Heart right ventricle (tissue), 16 donors: ENCODE results near the gene HNRNPA2B1. TPM values are rescaled to one million over a fixed set of nuclear protein-coding genes. Genes with fewer than 3 reads are reported as not detected.

Source experiments
- ATAC-seq, 8 donors: fragments of 200-7000 bp; cut with Tn5 transposase; one replicate each; pipeline ENCODE4 v1.9.1; 2020; ENCODE audit warnings: mild to moderate bottlenecking in 8 of 8, moderate library complexity in 8 of 8, moderate number of reproducible peaks in 1 of 8
- DNase-seq, 2 donors: peaks; one replicate each; pipeline ENCODE4 v3.0.0-alpha.2; 2020
- H3K27ac ChIP-seq, 10 donors: fragments of 200-600 bp; sonication (generic) in 2 of 10; one replicate each; pipeline versions ENCODE4 v1.5.0 to v1.8.0; 2020 to 2022; ENCODE audit warnings: mild to moderate bottlenecking in 3 of 10
- H3K27me3 ChIP-seq, 7 donors: fragments of 200-600 bp; one replicate each; pipeline ENCODE4 v1.8.0; 2021 to 2022; ENCODE audit warnings: mild to moderate bottlenecking in 2 of 7
- H3K36me3 ChIP-seq, 9 donors: fragments of 200-600 bp; sonication (generic) in 1 of 9; one replicate each; pipeline versions ENCODE4 v1.5.0 to v1.8.0; 2020 to 2022; ENCODE audit warnings: mild to moderate bottlenecking in 2 of 9
- H3K4me1 ChIP-seq, 9 donors: fragments of 200-600 bp; sonication (generic) in 1 of 9; one replicate each; pipeline versions ENCODE4 v1.5.0 to v1.8.0; 2020 to 2022; ENCODE audit warnings: mild to moderate bottlenecking in 4 of 9
- H3K4me3 ChIP-seq, 10 donors: fragments of 200-600 bp; sonication (generic) in 2 of 10; one replicate each; pipeline versions ENCODE4 v1.5.0 to v1.8.0; 2020 to 2022; ENCODE audit warnings: mild to moderate bottlenecking in 7 of 10, moderate library complexity in 2 of 10
- H3K9me3 ChIP-seq, 11 donors: fragments of 200-600 bp in 10 of 11; sonication (generic) in 2 of 11; one replicate each; pipeline versions ENCODE4 v1.5.0 to v1.8.0; 2013 to 2022; ENCODE audit warnings: mild to moderate bottlenecking in 2 of 11, control low read depth in 1 of 11, moderate library complexity in 1 of 11
- CTCF ChIP-seq, 9 donors: fragments of 200-600 bp; sonication (generic) in 2 of 9; IDR thresholded peaks; one replicate each; pipeline versions ENCODE4 v1.5.0 to v1.8.0; 2021 to 2022; ENCODE audit warnings: antibody characterized with exemption in 9 of 9, mild to moderate bottlenecking in 5 of 9, moderate library complexity in 1 of 9
- whole genome bisulfite sequencing, 2 donors: extraction: QIAGEN DNeasy Blood & Tissue Kit; methylation state at CpG; one replicate each; pipeline ENCODE4 v1.1.7; 2013; ENCODE audit warnings: inconsistent platforms in 1 of 2; 5-methylcytosine and 5-hydroxymethylcytosine counted together
- intact Hi-C, 10 donors: fragments of 100-400 bp; cut with DNase I; formaldehyde crosslinking; loops; one replicate each; pipeline versions ENCODE4 v1.11.1 to v1.14.2; 2022
- polyA plus RNA-seq, 2 donors: library from polyadenylated mRNA; stranded (reverse); fragments of 200-250 nt; gene quantifications; one replicate each; pipeline ENCODE4 v1.2.3, GENCODE V29; 2013
- total RNA-seq, 10 donors: library from RNA; stranded (reverse); fragmentation: NEBNext Ultra II Directional in 3 of 10; extraction: Animal tissue kit (Norgen Biotek cat#: 25700) in 3 of 10; gene quantifications; one replicate each; pipeline versions ENCODE4 v1.2.1 to v1.2.4, GENCODE V29; 2021 to 2023
- donor health status: Arrhythmogenic right ventricular cardiomyopathy.
- donor health status: ischemic (EF 13 %, LVEDD 7.1; RV severe dilation, severe dysfunction).
- donor health status: healthy with polysubstance abuse.
- donor health status: DM: no; HTN: yes; CAD: no.
- donor health status: DM: no; HTN: no; CAD: no.
- donor health status: ischemic (EF 25% LVEDD 6.9; RV normal size, moderate dysfunction).
- donor health status: ischemic (EF 25% LVEDD 5.7; RV mildly dilated, moderate dysfunction).
- donor health status: healthy.
- donor health status: DM: yes; HTN: yes; CAD: no.
- donor health status: Ischemic cardiomyopathy.
- donor health status: ischemic (EF 35%, LVEDD 5.7; RV mildly dilated, moderate dysfunction).
- donor health status: nonischemic (EF 11% LVEDD 7.7; RV severe dilation, severe dysfunction).
- donor health status: DM: yes; HTN: yes; CAD: no.
- donor health status: PGD.
- donor health status: ischemic (EF 29% LVEDD 5.4; RV normal size, mild dysfunction).
- donor health status: nonischemic (EF 23%, LVEDD 6.1; RV moderate dilation, normal function).

The HNRNPA2B1 gene
- total and polyA plus RNA-seq, 12 donors, result 364 to 667 (median 404) TPM

- WGBS, 2 donors, result 85 to 86% methylated on average over 6 of the region's 6 CpGs
- H3K27ac ChIP-seq, result no peak overlapping the region
- no peaks in the 10 kb centered on the region for H3K9me3 ChIP-seq
- no peaks in the 10 kb centered on the region for H3K36me3 ChIP-seq
- intact Hi-C loops, result no loop called here
- no peak overlapping the region for H3K4me3 ChIP-seq
- no peak for TF ChIP-seq CTCF (IDR thresholded peaks at IDR 0.05)
- H3K4me1 ChIP-seq, result no peaks in the 10 kb centered on the region
- H3K27me3 ChIP-seq, result peaks cover 0 to 25% (median 3%) of the 10 kb centered on the region in 7 donors
- ATAC-seq (no peak), DNase-seq (no peak)
Observed at GRCh38 chr7:26237035-26237807, 36.7 kb upstream of the HNRNPA2B1 start.

GRCh38 chr7:26233902-26234511, 33.5 kb upstream of the HNRNPA2B1 start:
- 67 to 74% methylated on average over 5 of the region's 5 CpGs for WGBS, 2 donors
- no peak for TF ChIP-seq CTCF (IDR thresholded peaks at IDR 0.05)
- intact Hi-C loops, result no loop called here
- Histone ChIP-seq H3K4me1 (no peaks in the 10 kb centered on the region), H3K4me3 (no peak overlapping the region), H3K9me3 (no peaks in the 10 kb centered on the region), H3K36me3 (no peaks in the 10 kb centered on the region), H3K27me3 (peaks cover 0 to 17% (median 3%) of the 10 kb centered on the region in 7 donors), H3K27ac (no peak overlapping the region)
- DNase-seq (no peak), ATAC-seq (no peak)

- H3K4me3 ChIP-seq, result no peak overlapping the region
- WGBS, 2 donors, result 93 to 96% methylated on average over 2 of the region's 2 CpGs
- no peak for TF ChIP-seq CTCF (IDR thresholded peaks at IDR 0.05)
- H3K27me3 ChIP-seq, result peaks cover 0 to 24% (median 6%) of the 10 kb centered on the region in 7 donors
- H3K4me1 ChIP-seq, result no peaks in the 10 kb centered on the region
- no peak for ATAC-seq
- H3K27ac ChIP-seq, result no peak overlapping the region
- no peak for DNase-seq
- no peaks in the 10 kb centered on the region for H3K36me3 ChIP-seq
- intact Hi-C loops, result no loop called here
- no peaks in the 10 kb centered on the region for H3K9me3 ChIP-seq
Observed at GRCh38 chr7:26227987-26228386, 27.4 kb upstream of the HNRNPA2B1 start.

GRCh38 chr7:26224359-26224758, 23.8 kb upstream of the HNRNPA2B1 start:
- H3K36me3 ChIP-seq, result no peaks in the 10 kb centered on the region
- H3K27ac ChIP-seq, result no peak overlapping the region
- no peaks in the 10 kb centered on the region for H3K9me3 ChIP-seq
- 52 to 61% methylated on average over 5 of the region's 5 CpGs for WGBS, 2 donors
- ATAC-seq (no peak), DNase-seq (no peak)
- H3K4me1 ChIP-seq, result no peaks in the 10 kb centered on the region
- H3K27me3 ChIP-seq, result peaks cover 0 to 26% (median 4%) of the 10 kb centered on the region in 7 donors
- no peak overlapping the region for H3K4me3 ChIP-seq
- intact Hi-C loops, result no loop called here
- TF ChIP-seq CTCF (IDR thresholded peaks at IDR 0.05), result no peak
